ENCODE data around the gene UROS. TPM values are rescaled to one million over a fixed set of nuclear protein-coding genes. Genes with fewer than 3 reads are reported as not detected.

Gene UROS
- total and polyA plus RNA-seq, 2 donors (not counting 1 experiment from before 2014, with no cell fraction given) = 54.4 to 60.4 TPM

- DNase-seq (ENCODE audit: low read depth in 2 of 2) = no peak
- Histone ChIP-seq H3K4me1 (ENCODE audit: control insufficient read depth, extremely low read depth, insufficient read depth, low read length) (no peaks in the 10 kb centered on the region), H3K36me3 (ENCODE audit: control insufficient read depth, insufficient read depth, low read length) (peaks cover 6% of the 10 kb centered on the region), H2AFZ (ENCODE audit: low read length) (no peak overlapping the region), H3K9me3 (ENCODE audit: control insufficient read depth, insufficient read depth, low read depth, low read length) (no peaks in the 10 kb centered on the region), H3K79me2 (ENCODE audit: control insufficient read depth, insufficient read depth, low read length) (no peaks in the 10 kb centered on the region), H3K9ac (ENCODE audit: insufficient read depth, low read length) (no peak overlapping the region), H3K4me2 (ENCODE audit: extremely low read depth, insufficient read depth, low read length) (no peak overlapping the region), H3K4me3 (replicated peaks in 1 of 4; ENCODE audit: control extremely low read depth in 1 of 4, insufficient read depth in 1 of 4, low read depth in 3 of 4, low read length in 4 of 4) (no peak overlapping the region), H3K27ac (ENCODE audit: insufficient read depth, low read length) (no peak overlapping the region), H3K27me3 (ENCODE audit: control insufficient read depth, insufficient read depth, low read length) (no peaks in the 10 kb centered on the region), H4K20me1 (ENCODE audit: control insufficient read depth, extremely low read depth, insufficient read depth, low read length) (no peaks in the 10 kb centered on the region)
- TF ChIP-seq, protein P1, sequence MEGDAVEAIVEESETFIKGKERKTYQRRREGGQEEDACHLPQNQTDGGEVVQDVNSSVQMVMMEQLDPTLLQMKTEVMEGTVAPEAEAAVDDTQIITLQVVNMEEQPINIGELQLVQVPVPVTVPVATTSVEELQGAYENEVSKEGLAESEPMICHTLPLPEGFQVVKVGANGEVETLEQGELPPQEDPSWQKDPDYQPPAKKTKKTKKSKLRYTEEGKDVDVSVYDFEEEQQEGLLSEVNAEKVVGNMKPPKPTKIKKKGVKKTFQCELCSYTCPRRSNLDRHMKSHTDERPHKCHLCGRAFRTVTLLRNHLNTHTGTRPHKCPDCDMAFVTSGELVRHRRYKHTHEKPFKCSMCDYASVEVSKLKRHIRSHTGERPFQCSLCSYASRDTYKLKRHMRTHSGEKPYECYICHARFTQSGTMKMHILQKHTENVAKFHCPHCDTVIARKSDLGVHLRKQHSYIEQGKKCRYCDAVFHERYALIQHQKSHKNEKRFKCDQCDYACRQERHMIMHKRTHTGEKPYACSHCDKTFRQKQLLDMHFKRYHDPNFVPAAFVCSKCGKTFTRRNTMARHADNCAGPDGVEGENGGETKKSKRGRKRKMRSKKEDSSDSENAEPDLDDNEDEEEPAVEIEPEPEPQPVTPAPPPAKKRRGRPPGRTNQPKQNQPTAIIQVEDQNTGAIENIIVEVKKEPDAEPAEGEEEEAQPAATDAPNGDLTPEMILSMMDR (conservative IDR thresholded peaks at IDR 0.05 in 1 of 2, IDR thresholded peaks at IDR 0.05 in 1 of 2; ENCODE audit: low read depth in 1 of 2, low read length in 2 of 2) = no peak
- no peak for TF ChIP-seq EZH2 (IDR thresholded peaks at IDR 0.05; ENCODE audit: low read length, missing control alignments)
Measured at GRCh38 chr10:125792342-125793300, 30.4 kb downstream of the UROS start.

GRCh38 chr10:125788156-125789034, 34.7 kb downstream of the UROS start:
- H3K27me3 ChIP-seq (ENCODE audit: control insufficient read depth, insufficient read depth, low read length) = no peaks in the 10 kb centered on the region
- H3K4me3 ChIP-seq (replicated peaks in 1 of 4; ENCODE audit: control extremely low read depth in 1 of 4, insufficient read depth in 1 of 4, low read depth in 3 of 4, low read length in 4 of 4) = no peak overlapping the region
- H3K79me2 ChIP-seq (ENCODE audit: control insufficient read depth, insufficient read depth, low read length) = no peaks in the 10 kb centered on the region
- H4K20me1 ChIP-seq (ENCODE audit: control insufficient read depth, extremely low read depth, insufficient read depth, low read length) = no peaks in the 10 kb centered on the region
- H3K4me1 ChIP-seq (ENCODE audit: control insufficient read depth, extremely low read depth, insufficient read depth, low read length) = no peaks in the 10 kb centered on the region
- H3K9ac ChIP-seq (ENCODE audit: insufficient read depth, low read length) = no peak overlapping the region
- H2AFZ ChIP-seq (ENCODE audit: low read length) = no peak overlapping the region
- no peak overlapping the region for H3K4me2 ChIP-seq (ENCODE audit: extremely low read depth, insufficient read depth, low read length)
- no peaks in the 10 kb centered on the region for H3K36me3 ChIP-seq (ENCODE audit: control insufficient read depth, insufficient read depth, low read length)
- TF ChIP-seq EZH2 (IDR thresholded peaks at IDR 0.05; ENCODE audit: low read length, missing control alignments) = no peak
- TF ChIP-seq, protein P1 (conservative IDR thresholded peaks at IDR 0.05 in 1 of 2, IDR thresholded peaks at IDR 0.05 in 1 of 2; ENCODE audit: low read depth in 1 of 2, low read length in 2 of 2) = no peak
- no peak for DNase-seq (ENCODE audit: low read depth in 2 of 2)
- no peak overlapping the region for H3K27ac ChIP-seq (ENCODE audit: insufficient read depth, low read length)
- H3K9me3 ChIP-seq (ENCODE audit: control insufficient read depth, insufficient read depth, low read depth, low read length) = no peaks in the 10 kb centered on the region

GRCh38 chr10:125785791-125786190, 37.3 kb downstream of the UROS start:
- H3K36me3 ChIP-seq (ENCODE audit: control insufficient read depth, insufficient read depth, low read length) = no peaks in the 10 kb centered on the region
- H3K9ac ChIP-seq (ENCODE audit: insufficient read depth, low read length) = no peak overlapping the region
- H3K4me1 ChIP-seq (ENCODE audit: control insufficient read depth, extremely low read depth, insufficient read depth, low read length) = no peaks in the 10 kb centered on the region
- DNase-seq (ENCODE audit: low read depth in 2 of 2) = no peak
- TF ChIP-seq, protein P1 (conservative IDR thresholded peaks at IDR 0.05 in 1 of 2, IDR thresholded peaks at IDR 0.05 in 1 of 2; ENCODE audit: low read depth in 1 of 2, low read length in 2 of 2) = no peak
- no peak for TF ChIP-seq EZH2 (IDR thresholded peaks at IDR 0.05; ENCODE audit: low read length, missing control alignments)
- no peaks in the 10 kb centered on the region for H3K9me3 ChIP-seq (ENCODE audit: control insufficient read depth, insufficient read depth, low read depth, low read length)
- no peak overlapping the region for H3K4me3 ChIP-seq (replicated peaks in 1 of 4; ENCODE audit: control extremely low read depth in 1 of 4, insufficient read depth in 1 of 4, low read depth in 3 of 4, low read length in 4 of 4)
- no peak overlapping the region for H2AFZ ChIP-seq (ENCODE audit: low read length)
- H3K79me2 ChIP-seq (ENCODE audit: control insufficient read depth, insufficient read depth, low read length) = no peaks in the 10 kb centered on the region
- H3K4me2 ChIP-seq (ENCODE audit: extremely low read depth, insufficient read depth, low read length) = no peak overlapping the region
- no peaks in the 10 kb centered on the region for H3K27me3 ChIP-seq (ENCODE audit: control insufficient read depth, insufficient read depth, low read length)
- H4K20me1 ChIP-seq (ENCODE audit: control insufficient read depth, extremely low read depth, insufficient read depth, low read length) = no peaks in the 10 kb centered on the region
- no peak overlapping the region for H3K27ac ChIP-seq (ENCODE audit: insufficient read depth, low read length)

Measured in fibroblast of lung (primary cell).